SHP77 treated with DMSO at 0.1 percent for 48 hours (cell line): ENCODE data around the gene TGFB1.

Source experiments
- DNase-seq: peaks from one replicate; lab custom pipeline; 2025; lab: John Stamatoyannopoulos, UW

TGFB1 gene

GRCh38 chr19:41341669-41342490, 11.8 kb downstream of the TGFB1 start:
- no peak for DNase-seq

DNA sequence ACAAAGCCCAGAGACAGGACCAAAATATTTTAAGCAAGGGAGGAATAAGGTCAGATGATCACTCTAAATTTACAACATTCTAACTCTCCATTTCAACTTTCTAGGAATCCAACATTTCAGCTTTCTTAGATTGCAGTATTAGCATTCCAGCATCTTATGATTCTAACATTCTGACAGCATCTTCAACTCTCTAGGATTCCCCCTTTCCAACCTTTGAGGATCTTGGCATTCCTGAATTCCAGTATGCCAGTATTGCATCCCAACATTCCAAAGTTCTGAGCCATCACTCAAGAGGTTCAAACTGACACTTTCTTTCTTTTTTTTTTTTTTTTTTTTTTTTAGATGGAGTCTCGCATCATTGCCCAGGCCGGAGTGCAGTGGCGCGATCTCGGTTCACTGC, 13.8 kb downstream of the TGFB1 start:
- DNase-seq, result no peak

DNA sequence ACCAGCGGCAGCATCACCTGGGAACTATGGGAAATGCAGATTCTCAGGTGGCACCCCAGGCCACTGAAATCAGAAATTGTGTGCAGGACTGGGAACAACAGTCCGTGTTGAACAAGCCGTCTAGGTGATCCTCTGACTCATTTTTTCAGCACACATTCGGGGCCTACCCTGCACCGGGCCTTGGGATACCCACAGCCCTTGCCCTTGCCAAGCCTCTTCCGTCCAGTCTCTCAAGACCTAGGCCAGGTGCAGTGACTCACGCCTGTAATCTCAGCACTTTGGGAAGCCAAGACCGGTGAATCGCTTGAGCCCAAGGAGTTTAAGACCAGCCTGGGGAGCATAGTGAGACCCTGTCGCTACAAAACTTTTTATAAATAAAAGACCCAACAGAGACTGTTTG, 18.3 kb downstream of the TGFB1 start:
- no peak for DNase-seq

- DNase-seq, result no peak
These were observed 18.9 kb downstream of the TGFB1 start for GRCh38 chr19:41334793-41335192.

GRCh38 chr19:41332468-41332867, 21.3 kb downstream of the TGFB1 start:
- DNase-seq, result no peak

- DNase-seq, result no peak
These were observed 21.7 kb downstream of the TGFB1 start for GRCh38 chr19:41332000-41332399.

GRCh38 chr19:41330946-41331678, 22.6 kb downstream of the TGFB1 start:
- no peak for DNase-seq

- no peak for DNase-seq
These were observed 23.2 kb downstream of the TGFB1 start for GRCh38 chr19:41330481-41330880.

DNA sequence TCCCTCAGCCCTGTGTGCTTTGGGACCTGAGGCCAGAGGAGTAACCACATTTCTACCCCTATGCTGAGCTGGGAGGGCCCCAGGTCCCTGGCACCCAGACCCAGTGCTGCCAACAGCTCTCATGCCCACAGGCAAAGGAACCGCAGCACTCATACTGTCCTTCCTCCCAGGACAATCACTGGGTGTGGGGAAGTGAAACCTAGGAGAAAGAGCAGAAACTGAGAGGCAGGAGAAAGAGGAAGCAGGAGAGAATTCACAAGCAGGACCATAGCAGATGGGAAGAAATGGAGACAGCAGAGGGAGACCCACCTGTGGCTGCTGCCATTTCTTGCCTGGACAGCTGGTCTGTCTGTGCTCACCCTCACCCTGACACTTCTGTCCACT, 24.9 kb downstream of the TGFB1 start:
- DNase-seq, result no peak

- DNase-seq, result no peak
These were observed 25.4 kb downstream of the TGFB1 start for GRCh38 chr19:41328157-41328841.

DNA sequence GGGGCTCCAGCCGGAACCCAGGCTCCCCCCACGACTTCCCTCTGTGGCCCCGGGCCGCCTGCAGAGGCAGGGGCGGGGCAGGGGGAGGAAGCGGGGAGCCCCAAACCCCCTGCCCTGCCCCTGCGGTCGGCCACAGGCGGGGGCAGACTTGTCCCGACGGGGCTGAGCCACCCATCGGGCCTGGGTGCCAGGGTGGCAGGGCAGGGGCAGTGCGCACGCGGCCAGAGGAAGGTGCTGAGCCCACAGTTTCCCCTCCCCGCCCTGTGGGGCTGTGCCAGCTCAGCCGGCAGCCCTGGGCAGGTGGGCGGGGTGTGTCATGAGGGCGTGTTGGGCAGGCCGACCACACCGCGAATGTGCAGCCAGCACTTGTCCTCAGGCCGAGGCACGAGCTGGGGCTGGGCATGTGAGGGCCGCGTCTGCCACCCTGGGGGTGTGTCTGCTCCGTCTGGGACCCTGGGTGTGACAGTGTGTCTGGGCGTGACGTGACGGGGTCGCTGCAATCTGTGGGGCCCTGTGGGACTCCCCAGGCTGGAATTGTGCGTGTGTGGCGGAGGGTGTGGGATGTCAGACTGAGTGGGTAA, 26.1 kb downstream of the TGFB1 start:
- DNase-seq, result no peak

- DNase-seq, result no peak
These were observed 26.6 kb downstream of the TGFB1 start for GRCh38 chr19:41327076-41327575.

GRCh38 chr19:41325947-41326706, 27.6 kb downstream of the TGFB1 start:
- no peak for DNase-seq

DNA sequence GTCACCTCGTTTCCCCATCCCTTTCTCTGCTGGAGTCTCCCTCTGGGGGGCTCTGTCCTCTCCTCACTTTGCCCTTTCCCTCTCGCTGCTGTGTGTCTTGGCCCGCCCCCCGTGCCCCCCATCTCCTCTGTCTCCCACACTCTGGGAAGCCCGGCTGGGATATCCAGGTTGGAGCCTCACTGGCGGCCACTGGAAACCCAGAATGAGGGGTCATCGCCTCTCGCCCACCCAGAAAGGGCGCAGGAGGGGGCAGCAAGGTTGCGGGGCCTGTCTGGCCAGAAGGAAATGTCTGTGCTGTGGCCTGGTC, 28.1 kb downstream of the TGFB1 start:
- no peak for DNase-seq

GRCh38 chr19:41324921-41325639, 28.6 kb downstream of the TGFB1 start:
- no peak for DNase-seq

DNA sequence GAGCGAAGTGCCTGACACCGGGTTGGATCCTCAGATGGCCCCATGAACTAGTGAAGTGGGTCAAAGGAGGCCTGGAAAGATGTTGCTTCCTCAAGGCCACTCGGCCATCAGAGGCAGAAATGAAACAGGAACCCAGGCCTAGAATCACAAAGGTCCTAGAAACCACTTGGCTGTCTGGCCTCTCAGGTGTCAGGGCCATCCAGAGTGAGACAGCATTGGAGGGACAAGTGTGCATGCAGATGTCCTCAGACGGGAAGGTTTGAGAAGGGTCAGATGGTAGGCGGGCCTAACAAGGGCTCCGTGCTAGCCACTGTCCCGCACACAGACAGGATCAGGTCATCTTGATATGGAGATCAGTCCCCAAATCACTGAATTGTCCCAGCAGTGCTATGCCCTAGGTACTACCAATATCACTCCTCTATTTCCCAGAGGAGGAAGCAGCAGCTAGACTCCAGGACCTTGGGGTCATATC, 29.5 kb downstream of the TGFB1 start:
- no peak for DNase-seq

DNA sequence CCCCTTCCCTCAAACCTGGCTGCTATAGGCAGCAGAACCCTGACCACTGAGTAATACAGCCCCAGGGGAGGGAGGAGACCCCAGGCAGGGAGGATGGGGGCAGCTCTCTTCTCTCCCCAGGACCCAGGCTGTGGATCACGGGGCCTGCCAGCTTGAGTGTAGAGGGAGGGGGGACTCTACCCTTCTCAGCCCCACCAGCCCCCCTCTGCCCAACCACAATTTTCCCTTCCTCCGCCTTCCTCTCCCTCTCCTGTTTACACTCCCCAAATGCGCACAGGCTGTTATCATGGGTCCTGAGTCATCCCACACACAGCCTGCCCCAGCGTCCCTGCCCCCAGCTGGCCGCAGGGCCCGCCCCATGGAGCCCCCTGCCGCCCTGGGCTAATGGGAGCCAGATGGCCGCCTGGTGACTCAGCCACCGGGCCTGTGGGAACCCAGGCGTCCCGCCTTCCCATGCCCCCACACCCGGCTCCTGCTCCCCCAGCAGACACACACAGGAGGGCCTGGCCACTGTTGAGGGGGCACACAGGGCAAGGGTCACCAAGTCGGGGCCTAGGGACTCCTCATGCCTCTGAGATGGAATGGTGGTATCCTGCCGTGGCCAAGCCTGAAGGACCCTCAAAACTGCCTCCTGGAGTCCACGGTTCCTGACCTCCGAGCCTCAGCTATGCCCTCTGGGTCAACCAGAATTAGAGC, 30.1 kb downstream of the TGFB1 start:
- no peak for DNase-seq

- no peak for DNase-seq
These were observed 30.7 kb downstream of the TGFB1 start for GRCh38 chr19:41323023-41323422.

DNA sequence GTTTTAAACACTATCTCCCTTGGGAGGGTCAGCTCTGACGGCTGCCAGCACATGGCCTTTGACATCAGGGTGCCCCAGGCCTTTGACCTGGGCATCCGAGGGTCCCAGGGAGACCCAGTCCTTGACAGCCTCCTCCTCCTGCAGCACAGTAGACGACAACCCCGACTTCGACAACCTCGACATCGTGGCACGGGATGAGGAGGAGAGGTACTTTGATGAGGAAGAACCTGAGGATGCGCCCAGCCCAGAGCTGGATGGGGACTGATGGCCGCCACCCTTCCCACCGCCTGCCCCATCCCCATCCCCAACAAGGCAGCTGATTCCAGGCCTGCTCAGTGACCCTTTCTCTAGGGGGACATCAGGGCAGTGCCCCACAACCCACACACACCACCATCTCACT, 31.3 kb downstream of the TGFB1 start:
- no peak for DNase-seq

GRCh38 chr19:41321600-41322270, 32.0 kb downstream of the TGFB1 start:
- DNase-seq, result no peak
